HUDEP-2 (cell line): ENCODE data around the gene LOXL3.

Experiments
- DNase-seq, 76 experiments: peaks; one replicate each; lab custom pipeline; 2025; ENCODE audit not compliant: unreplicated experiment in 76 of 76; lab: John Stamatoyannopoulos, UW

Gene LOXL3

DNA sequence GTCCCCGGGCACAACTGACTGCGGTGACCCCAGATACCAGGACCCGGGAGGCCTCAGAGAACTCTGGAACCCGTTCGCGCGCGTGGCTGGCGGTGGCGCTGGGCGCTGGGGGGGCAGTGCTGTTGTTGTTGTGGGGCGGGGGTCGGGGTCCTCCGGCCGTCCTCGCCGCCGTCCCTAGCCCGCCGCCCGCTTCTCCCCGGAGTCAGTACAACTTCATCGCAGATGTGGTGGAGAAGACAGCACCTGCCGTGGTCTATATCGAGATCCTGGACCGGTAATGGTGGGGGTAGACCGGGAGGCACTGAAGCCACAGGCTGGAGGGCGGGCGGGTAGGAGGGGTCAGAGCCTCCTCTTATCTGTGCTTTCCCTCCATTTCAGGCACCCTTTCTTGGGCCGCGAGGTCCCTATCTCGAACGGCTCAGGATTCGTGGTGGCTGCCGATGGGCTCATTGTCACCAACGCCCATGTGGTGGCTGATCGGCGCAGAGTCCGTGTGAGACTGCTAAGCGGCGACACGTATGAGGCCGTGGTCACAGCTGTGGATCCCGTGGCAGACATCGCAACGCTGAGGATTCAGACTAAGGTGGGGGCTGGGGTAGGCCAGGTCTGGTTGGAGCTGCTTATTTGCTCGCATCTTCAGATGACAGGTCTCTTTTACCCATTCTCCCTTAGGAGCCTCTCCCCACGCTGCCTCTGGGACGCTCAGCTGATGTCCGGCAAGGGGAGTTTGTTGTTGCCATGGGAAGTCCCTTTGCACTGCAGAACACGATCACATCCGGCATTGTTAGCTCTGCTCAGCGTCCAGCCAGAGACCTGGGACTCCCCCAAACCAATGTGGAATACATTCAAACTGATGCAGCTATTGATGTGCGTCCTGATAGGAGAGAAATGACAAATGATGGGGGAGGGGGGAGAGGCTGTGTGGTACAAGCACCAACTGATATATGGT lies 23.2 kb downstream of the LOXL3 start:
- DNase-seq, result peak in 75 of 76 experiments; percentile 36 to 94 (median 87)

DNA sequence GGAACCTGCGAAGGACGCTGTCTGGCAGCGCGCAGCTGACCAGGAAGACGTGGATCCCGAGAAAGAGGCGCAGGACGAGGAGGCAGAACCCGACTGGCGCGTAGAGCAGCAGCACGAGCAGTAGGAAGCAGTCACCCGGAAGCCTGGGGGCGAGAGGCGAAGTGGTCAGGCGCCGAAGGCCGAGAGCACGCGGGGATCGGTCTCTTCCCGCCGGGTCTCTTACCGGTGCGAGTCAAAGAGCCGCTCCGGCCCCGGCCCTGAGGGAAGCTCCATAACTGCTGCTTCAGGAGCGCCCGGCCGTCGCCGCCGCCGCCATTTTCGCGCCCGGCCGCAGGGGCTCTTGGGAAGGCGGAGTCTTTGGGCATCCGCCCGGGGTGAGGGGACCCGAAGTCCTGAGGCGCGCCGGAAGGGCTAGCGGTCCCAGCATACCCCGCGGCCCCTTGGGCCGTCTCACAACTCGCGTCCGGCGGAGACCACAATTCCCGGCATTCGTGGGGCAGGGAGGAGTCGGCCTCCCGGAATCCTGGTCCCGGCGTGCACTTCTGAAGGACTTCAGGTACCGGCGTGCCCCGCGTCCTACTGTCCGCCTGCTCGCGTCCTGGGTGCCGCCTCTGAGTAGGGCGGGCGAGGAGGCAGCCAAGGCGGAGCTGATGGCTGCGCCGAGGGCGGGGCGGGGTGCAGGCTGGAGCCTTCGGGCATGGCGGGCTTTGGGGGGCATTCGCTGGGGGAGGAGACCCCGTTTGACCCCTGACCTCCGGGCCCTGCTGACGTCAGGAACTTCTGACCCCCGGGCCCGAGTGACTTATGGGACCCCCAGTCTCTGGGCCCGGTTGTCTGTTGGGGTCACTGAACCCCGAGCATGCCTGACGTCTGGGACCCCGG lies 24.1 kb downstream of the LOXL3 start, which contains the start of the genes AUP1 and HTRA2:
TSS of gene AUP1 (minus strand) at position 350 of the 882 bp plus-strand sequence. CDS start at position 273, 77 bp downstream.
TSS of gene HTRA2 (plus strand) at position 577 of the 882 bp plus-strand sequence. CDS start at position 651, 74 bp downstream.
- peak in 75 of 76 experiments; percentile 57 to 99 (median 96) for DNase-seq

DNA sequence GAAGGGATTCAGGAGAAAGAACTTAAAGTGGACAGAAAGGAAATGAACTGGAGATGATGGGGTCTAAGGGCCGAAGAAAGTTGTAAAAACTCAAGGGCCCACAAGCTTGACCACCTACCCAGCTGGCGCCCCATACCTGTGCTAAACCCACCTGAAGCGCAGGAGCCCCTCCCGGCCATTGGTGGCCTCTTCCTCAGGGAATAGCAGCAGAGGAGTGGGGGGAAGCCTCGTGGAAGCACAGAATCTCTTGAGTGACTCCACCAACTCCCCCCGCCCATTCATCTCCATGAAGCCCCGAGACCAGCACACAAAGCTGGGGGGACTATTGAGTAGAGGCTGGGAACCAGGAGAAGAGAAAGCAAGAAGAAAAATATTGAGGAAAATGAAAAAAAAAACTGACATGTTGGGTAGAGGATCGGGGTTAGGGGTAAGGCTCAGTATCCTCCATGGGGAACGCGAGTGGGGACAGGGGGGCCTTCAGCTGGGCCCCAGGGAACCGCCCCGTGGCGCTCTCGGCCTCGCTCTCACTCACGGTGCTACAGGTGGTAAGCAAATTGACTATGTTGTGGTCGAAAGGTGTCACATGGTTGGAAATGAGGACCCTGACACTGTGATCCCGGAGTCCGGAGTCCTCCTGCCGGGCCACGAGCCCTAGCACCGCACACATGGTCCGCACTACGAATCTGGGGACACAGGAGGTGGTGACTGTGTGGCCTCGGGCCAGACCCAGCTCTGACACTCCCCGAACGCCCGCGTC lies 25.0 kb downstream of the LOXL3 start:
- DNase-seq, result peak in 5 of 76 experiments; percentile 12 to 89 (median 38)

DNA sequence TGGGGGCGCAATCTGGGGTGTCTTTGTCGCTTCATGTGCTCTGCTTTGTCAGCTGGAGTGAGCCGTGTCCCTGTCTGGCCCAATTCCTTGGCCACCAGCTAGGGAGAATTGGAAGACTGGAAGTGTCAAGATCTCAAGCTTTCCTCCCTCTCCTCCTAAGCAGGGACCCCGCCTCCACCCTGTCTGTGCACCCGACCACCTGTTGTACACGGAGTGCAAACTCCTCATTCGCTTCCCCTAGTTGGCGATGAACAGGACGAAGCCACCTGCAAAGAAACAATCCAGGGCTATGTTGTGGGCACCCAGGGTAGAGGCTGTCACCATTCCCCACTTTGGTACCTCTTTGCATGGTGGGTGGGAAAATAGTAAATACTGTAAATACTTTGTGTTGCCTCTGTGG lies 26.0 kb downstream of the LOXL3 start:
- no peak for DNase-seq

DNA sequence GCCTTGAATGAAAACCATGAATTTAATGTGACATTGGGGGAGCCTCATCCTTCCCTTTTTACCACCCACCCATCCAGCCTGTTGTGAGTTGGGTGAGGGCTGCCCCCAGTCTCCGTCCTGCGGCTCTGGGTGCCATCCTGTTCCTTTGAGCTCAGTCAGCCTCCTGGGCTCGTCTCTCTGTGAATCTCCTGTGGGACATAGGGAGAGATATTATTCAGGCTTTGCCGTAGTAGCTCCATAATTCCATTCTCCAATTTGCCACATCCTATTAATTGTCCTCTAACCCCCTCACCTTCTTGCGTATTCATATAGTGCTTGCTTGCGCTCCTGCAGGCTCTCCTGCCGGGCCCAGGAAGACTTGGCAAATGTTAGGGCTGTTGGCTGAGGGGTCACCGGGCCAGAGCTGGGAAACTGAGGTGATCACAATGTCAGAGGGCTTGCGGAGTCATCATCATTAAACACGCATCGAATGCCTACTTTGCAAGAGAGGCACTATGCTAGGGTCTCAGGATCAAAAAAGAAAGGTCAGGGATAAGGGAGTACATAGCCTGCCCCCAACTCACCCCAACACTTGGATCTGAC lies 27.0 kb downstream of the LOXL3 start:
- DNase-seq, result no peak

DNA sequence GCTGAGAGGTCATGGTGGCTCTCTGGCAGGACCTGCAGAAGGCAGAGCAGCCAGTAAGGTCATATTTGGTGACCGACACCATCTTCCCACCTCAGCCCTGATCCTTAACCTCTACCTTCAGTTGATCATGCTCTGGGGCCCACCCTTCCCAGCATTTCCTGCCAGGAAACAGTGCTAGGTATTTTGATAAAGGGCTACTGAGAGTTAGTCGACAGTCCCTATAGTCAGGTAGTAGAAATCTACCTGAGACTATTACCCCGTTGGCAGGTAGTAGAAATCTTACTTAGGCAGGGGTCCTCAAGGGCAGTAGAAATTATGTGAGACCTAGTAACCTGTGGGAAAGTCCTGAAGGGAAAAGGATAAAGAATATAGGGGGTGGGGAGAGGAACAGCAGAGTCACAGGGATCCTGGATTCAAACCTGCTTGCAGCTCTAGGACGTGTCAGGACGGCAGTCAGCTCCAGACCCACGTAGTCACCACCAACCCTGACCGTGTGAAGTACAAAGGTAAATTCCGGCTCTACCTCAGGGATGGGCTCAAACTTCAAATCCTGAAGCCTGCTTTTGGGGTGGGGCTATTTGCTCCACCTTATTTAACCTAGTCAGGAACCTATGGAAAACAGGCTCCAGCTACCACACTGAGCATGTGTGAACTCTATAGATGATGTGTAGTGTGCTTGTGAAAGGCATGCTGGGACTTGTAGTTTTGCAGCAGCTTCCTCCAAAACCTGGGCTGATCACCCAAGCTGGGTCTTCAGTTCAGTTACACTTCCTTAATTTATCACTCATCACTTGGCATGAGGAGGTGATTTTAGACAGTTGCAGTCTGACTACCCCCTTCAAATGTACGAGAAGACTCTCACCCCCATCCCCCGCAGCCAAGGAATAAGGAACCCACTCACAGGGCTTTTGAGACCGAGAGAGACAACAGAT lies 27.8 kb downstream of the LOXL3 start, which contains the start of gene DQX1:
TSS of gene DQX1 (minus strand) at position 515 of the 932 bp plus-strand sequence. CDS start at position 13, 502 bp downstream.
- DNase-seq, result peak in 6 of 76 experiments; percentile 10 to 28 (median 18)

DNA sequence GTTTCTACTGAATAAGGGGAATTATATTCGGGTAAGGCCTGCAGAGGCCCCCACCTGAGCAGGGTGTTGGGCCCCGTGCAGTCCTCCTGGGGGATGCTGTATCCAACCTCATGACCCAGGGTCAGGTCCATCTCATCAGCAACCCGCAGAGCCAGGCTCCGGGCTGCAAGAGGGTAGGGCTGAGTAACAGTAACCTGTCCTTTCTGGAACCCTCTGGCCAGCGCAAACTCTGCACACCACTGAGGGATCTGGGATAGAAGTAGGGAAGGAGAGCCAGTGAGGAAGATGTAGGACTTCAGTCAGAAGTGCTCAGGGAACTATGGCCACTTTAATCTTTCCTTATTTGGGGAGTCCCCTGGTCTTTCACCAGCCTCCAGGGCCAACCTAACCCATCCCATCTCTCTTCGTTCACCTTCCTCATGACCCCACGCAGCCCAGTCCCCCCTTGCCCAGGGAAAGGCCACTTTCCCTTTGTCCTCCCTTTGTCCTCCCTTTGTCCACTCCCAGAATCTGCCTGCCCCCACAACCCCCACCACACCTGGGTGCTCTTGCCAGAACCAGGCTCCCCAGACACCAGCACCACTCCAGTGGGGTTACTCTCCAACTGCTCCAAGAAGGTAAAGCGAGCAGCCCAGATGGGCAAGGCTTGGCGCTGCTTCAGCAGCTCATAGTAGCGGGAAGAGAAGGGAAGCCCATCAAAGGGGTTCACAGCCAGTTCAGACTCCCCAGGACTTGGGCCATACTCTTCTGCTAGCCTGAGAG lies 28.6 kb downstream of the LOXL3 start:
- no peak for DNase-seq

DNA sequence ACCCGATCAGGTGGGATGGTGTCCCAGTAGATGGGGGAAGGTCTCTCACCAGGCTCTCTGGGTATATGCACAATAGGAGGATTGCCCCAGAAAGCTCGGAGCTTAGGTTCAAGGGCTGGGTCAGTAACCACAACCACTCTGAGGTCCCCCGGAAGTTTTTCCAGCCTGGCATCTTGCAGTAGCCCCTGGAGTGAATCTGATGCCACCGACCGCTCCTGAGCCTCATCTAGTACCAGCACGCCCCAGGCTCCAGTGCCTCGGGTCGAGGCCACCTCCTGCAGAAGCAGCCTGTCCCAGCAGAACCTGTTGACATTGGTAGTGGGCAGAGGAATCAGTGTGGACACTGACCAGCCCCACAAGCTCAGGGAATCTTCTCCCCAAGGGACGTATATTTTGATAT lies 29.7 kb downstream of the LOXL3 start:
- no peak for DNase-seq

DNA sequence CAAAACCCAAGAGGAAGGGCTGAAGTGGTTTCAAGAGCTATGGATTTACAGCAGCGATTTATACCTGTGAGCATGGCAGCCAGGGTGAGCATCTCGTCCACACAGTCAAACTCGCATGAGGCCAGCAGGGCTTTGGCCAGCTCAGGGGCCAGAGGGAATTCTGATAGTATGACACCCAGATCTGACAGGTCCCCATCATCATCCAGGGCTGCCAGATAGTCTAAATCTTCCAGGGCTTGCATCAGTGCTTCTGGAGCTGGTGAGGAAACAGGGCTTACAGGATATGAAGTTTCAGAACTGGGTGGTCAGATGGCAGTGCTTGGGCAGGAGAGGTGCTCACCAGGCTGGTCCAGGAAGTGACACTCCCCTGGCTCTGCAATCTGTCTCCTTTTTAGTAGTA lies 31.2 kb downstream of the LOXL3 start:
- no peak for DNase-seq

DNA sequence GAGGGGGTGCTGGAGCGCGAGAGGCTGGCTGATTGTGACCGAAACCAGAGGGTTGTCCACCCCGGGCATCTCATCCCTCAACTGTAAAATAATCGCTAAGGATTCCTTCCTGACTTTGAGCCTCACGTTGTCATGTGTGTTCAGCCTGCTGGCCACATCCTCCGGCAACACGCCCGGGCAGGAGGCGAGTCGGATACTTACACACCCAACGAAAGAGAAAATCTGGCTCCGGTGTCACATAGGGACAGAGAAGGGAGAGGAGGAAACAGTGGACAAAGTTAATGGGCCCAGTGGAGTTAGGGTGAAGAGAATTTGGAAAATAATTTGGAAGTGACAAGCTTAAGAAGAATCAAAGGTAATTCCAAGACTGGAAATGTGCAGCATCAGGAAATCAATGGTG lies 37.1 kb downstream of the LOXL3 start:
- DNase-seq, result no peak

DNA sequence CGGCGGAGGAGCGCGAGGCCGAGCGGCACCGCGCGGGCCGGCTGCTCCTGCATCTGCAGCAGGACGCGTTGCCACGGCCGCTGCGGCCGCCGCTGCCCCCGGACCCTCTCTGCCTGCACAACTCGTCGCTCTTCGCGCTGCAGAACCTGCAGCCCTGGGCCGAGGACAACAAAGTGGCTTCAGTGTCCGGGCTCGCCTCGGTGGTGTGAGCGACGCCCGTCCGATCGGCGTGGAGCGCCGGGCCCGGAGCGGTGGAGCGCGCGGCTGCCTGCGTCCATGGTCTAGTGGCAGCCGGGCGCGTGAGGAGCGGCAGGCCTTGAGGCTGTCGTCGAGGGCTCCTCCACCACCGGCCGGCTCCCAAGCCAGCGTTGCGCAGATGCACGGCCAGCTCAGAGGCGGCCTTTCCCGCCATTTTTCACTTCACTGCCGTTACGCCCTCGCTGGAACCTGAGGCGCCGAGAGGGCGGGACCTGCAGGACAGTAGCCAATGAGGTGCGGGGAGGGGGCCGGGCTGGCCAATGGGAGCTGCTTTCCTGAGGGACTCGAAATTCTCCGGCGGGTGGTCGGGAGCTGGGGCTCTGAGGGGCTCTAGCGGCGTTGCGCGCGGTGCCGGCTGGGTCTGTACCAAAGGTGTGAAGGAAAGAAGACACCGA lies 37.6 kb downstream of the LOXL3 start:
- peak in 74 of 76 experiments; percentile 26 to 91 (median 83) for DNase-seq

DNA sequence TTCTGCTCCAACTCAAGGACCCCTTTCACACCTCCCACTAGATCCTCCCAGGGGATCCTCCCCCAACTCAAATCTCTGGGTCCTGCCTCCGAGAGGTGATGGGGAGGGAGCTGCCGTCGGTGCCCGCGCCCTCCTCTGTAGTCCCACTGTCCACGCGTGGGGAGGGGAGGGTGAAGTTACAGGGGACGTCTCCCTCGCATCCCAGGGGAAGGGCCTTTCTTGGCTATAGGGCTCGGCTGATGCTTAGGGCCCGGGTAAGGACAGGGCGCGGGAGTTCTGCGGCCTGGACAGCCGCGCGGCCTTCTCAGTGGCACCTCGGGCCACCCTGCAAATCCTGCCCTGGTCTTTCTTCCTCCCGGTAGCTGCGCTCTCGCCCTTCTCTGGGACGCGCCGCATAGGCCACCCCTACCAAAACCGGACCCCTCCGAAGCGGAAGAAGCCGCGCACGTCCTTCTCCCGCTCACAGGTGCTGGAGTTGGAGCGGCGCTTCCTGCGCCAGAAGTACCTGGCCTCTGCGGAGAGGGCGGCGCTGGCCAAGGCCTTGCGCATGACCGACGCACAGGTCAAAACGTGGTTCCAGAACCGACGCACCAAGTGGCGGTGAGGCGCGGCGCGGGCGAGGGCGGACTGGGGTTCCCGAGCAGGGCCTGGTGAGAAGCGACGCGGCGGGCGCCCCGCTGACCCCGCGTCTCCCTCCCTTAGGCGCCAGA lies 38.3 kb downstream of the LOXL3 start:
- DNase-seq, result peak in 25 of 76 experiments; percentile 10 to 65 (median 30)

DNA sequence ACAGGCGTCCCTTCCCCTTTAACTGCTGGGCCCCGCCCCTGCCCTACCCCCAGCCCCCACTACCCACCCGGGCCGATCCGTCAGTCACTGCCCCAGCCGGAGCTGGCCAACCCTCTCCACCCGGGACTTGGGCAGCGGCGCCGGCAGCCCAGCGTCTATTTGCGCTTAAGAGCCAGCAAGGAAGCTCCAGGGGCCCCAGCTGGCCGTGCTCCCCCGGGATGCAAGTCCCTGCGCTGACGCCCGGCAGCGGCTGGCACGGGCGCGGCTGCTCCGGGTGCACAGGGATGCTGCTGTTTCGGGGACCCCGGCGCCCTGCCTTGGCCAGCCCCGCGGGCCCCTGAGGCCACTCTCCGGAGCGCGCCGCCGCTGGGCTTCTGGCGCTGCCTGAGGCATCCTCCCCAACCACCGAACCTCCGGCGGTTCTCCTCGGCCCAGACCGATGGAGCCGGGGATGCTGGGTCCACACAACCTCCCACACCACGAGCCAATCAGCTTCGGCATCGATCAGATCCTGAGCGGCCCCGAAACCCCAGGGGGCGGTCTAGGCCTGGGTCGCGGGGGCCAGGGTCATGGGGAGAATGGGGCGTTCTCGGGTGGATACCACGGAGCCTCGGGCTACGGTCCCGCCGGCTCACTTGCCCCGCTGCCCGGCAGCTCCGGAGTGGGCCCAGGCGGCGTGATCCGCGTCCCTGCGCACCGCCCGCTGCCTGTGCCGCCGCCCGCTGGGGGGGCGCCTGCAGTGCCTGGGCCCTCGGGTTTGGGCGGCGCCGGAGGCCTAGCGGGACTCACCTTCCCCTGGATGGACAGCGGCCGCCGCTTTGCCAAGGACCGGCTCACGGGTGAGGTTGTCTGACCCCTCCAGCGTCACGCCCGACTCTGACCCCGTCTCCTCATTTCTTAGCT lies 39.1 kb downstream of the LOXL3 start, which contains the start of gene TLX2:
TSS of gene TLX2 (plus strand) at position 83 of the 903 bp plus-strand sequence. CDS start at position 440, 357 bp downstream.
- peak in 5 of 76 experiments; percentile 10 to 29 (median 19) for DNase-seq

DNA sequence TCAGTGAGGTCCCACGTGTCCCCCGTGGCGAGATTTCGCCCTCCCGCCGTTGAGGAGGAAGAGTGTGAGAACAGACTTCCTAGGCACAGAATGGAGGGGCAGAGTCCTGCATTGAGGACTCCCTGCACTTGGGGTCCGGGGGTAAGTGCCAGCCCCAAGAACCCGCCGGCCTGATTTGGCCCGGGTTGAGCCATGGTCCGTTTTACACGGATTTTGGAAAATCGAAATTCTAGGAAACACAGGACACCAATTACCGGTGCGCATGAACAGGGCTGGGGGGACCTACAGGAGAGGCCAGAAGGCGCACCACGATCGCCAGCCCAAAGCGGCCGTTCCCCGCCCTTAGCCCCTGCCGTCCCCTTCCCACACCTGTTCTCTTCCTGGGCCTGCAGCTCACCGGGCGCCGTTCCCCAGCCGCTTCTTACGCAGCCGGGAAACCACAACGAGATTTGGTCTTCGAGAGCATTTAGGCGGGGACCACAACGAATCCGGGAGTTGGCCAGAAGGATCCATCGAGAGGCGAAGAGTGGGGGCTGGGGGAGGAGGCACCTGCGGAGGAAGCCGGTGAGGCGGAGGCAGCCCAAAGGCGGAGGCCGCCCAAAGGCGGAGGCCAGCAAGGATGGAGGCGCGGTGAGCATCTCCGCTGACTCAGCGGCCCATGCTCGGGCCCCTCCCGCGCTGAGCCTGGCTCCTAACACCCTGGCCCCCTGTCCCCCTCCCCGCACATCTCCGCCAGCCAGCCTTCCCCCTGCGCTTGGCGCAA lies 40.0 kb downstream of the LOXL3 start:
- peak in 3 of 76 experiments; percentile 14 to 18 (median 16) for DNase-seq
